ENCODE data around the gene PTPN14. TPM values are rescaled to one million over a fixed set of nuclear protein-coding genes. Genes with fewer than 3 reads are reported as not detected.

PTPN14 gene
- total and polyA plus RNA-seq, 2 experiments from 2014 or later: 18.7 to 70.2 TPM

GRCh38 chr1:214563881-214564280 is 12.5 kb upstream of the PTPN14 start:
- H2AFZ ChIP-seq: no peak overlapping the region
- TF ChIP-seq JUNB (IDR thresholded peaks at IDR 0.05; ENCODE audit: unreplicated experiment): no peak
- TF ChIP-seq REST (IDR thresholded peaks at IDR 0.05; ENCODE audit: unreplicated experiment): no peak
- no peak for TF ChIP-seq ZNF331 (CRISPR knock-in tag; IDR thresholded peaks at IDR 0.05; ENCODE audit: low read depth)
- TF ChIP-seq POLR2AphosphoS5 (IDR thresholded peaks at IDR 0.05; ENCODE audit: low read depth): no peak
- TF ChIP-seq STAT1 (IDR thresholded peaks at IDR 0.05; ENCODE audit: unreplicated experiment): no peak
- TF ChIP-seq CREB1 (CRISPR knock-in tag; IDR thresholded peaks at IDR 0.05; ENCODE audit: low read depth): no peak
- TF ChIP-seq EZH2phosphoT487 (IDR thresholded peaks at IDR 0.05; ENCODE audit: unreplicated experiment): no peak
- no peaks in the 10 kb centered on the region for H3K9me3 Mint-ChIP-seq
- no peaks in the 10 kb centered on the region for H3K79me2 ChIP-seq (replicated peaks; ENCODE audit: insufficient read depth)
- peaks cover 4% of the 10 kb centered on the region for H3K27me3 Mint-ChIP-seq (ENCODE audit: insufficient read depth, low read depth, poor library complexity)
- no peak overlapping the region for H3K4me3 Mint-ChIP-seq
- H3K4me3 ChIP-seq: no peak overlapping the region
- no peaks in the 10 kb centered on the region for H3K9me2 ChIP-seq (ENCODE audit: insufficient read depth)
- no peak for ATAC-seq
- no peak overlapping the region for H3K27ac ChIP-seq (ENCODE audit: low read depth)
- no peak for DNase-seq (ENCODE audit: low spot score)
- H3K36me3 Mint-ChIP-seq (ENCODE audit: low read depth): no peaks in the 10 kb centered on the region
- no peaks in the 10 kb centered on the region for H3K4me1 Mint-ChIP-seq
- H3K27me3 ChIP-seq (ENCODE audit: insufficient read depth): no peaks in the 10 kb centered on the region
- H3K4me2 ChIP-seq: no peak overlapping the region
- no peaks in the 10 kb centered on the region for H3F3A ChIP-seq (replicated peaks; ENCODE audit: low read depth)
- H3K36me3 ChIP-seq (ENCODE audit: insufficient read depth): no peaks in the 10 kb centered on the region
- no peaks in the 10 kb centered on the region for H3K4me1 ChIP-seq (ENCODE audit: insufficient read depth)
- H3K27ac Mint-ChIP-seq: no peak overlapping the region
- H4K20me1 ChIP-seq (replicated peaks; ENCODE audit: insufficient read depth): no peaks in the 10 kb centered on the region

GRCh38 chr1:214557952-214558735 is 6.7 kb upstream of the PTPN14 start:
- Histone ChIP-seq H3K79me2 (replicated peaks; ENCODE audit: insufficient read depth) (no peaks in the 10 kb centered on the region), H3K27me3 (ENCODE audit: insufficient read depth) (no peaks in the 10 kb centered on the region), H3K9me2 (ENCODE audit: insufficient read depth) (no peaks in the 10 kb centered on the region), H3F3A (replicated peaks; ENCODE audit: low read depth) (peaks cover 7% of the 10 kb centered on the region; the same call in 1 of the 2 replicates), H3K4me3 (no peak overlapping the region), H3K4me1 (ENCODE audit: insufficient read depth) (peaks cover 8% of the 10 kb centered on the region), H3K27ac (ENCODE audit: low read depth) (no peak overlapping the region), H4K20me1 (replicated peaks; ENCODE audit: insufficient read depth) (no peaks in the 10 kb centered on the region), H3K4me2 (no peak overlapping the region), H3K36me3 (ENCODE audit: insufficient read depth) (no peaks in the 10 kb centered on the region), H2AFZ (peak overlapping the region; percentile 57; the same call in 1 of the 2 replicates)
- peaks cover 14% of the 10 kb centered on the region for H3K4me1 Mint-ChIP-seq
- H3K4me3 Mint-ChIP-seq: no peak overlapping the region
- H3K9me3 Mint-ChIP-seq: no peaks in the 10 kb centered on the region
- H3K27ac Mint-ChIP-seq: no peak overlapping the region
- no peaks in the 10 kb centered on the region for H3K36me3 Mint-ChIP-seq (ENCODE audit: low read depth)
- peaks cover 7% of the 10 kb centered on the region for H3K27me3 Mint-ChIP-seq (ENCODE audit: insufficient read depth, low read depth, poor library complexity)
- DNase-seq (ENCODE audit: low spot score) (no peak), ATAC-seq (no peak)
- TF ChIP-seq EZH2phosphoT487 (IDR thresholded peaks at IDR 0.05; ENCODE audit: unreplicated experiment) (no peak), ZNF114 (CRISPR knock-in tag; IDR thresholded peaks at IDR 0.05) (no peak), CREB1 (CRISPR knock-in tag; IDR thresholded peaks at IDR 0.05; ENCODE audit: low read depth) (no peak), POLR2AphosphoS5 (IDR thresholded peaks at IDR 0.05; ENCODE audit: low read depth) (no peak), JUNB (IDR thresholded peaks at IDR 0.05; ENCODE audit: unreplicated experiment) (no peak), REST (IDR thresholded peaks at IDR 0.05; ENCODE audit: unreplicated experiment) (no peak)

Data from GM23338 (cell line).